GM23338 (cell line): ENCODE results near the gene CTDSP2.

Experiments used
- CTCF ChIP-seq, 2 experiments: fragments of 200-600 bp in 1 of 2; sonication (generic) in 1 of 2; conservative IDR thresholded peaks; 2 replicates each; pipeline versions ENCODE4 v1.5.1 to v1.6.1; 2016 to 2017; ENCODE audit warnings: antibody characterized with exemption in 2 of 2, low read depth in 2 of 2, mild to moderate bottlenecking in 2 of 2, moderate library complexity in 1 of 2
- EZH2 ChIP-seq: fragments of 200-600 bp; sonication (generic); IDR thresholded peaks from one replicate; pipeline ENCODE4 v1.8.0; 2017; ENCODE audit warnings: antibody characterized with exemption, mild to moderate bottlenecking, low read depth; ENCODE audit not compliant: unreplicated experiment
- EZH2phosphoT487 ChIP-seq: fragments of 200-600 bp; sonication (generic); IDR thresholded peaks from one replicate; pipeline ENCODE4 v1.8.1; 2018; ENCODE audit warnings: antibody characterized with exemption; ENCODE audit not compliant: unreplicated experiment
- POLR2AphosphoS5 ChIP-seq: IDR thresholded peaks from 2 replicates; pipeline ENCODE4 v1.6.1; 2016; ENCODE audit warnings: antibody characterized with exemption, low read depth
- REST ChIP-seq: IDR thresholded peaks from one replicate; pipeline ENCODE4 v1.6.1; 2018; ENCODE audit warnings: antibody characterized with exemption; ENCODE audit not compliant: unreplicated experiment
- STAT1 ChIP-seq: IDR thresholded peaks from one replicate; pipeline ENCODE4 v1.6.1; 2016; ENCODE audit warnings: antibody characterized with exemption; ENCODE audit not compliant: unreplicated experiment
- ZNF331 ChIP-seq: fragments of 250-450 bp; sonication (Bioruptor Pico); IDR thresholded peaks from 2 replicates; pipeline ENCODE4 v1.5.0; 2020; ENCODE audit warnings: low read depth, mild to moderate bottlenecking, moderate library complexity

- TF ChIP-seq CTCF (conservative IDR thresholded peaks at IDR 0.05; ENCODE audit: low read depth in 2 of 2) = no peak
- no peak for TF ChIP-seq REST
- TF ChIP-seq ZNF331 = no peak
- TF ChIP-seq EZH2 = no peak
- TF ChIP-seq STAT1 = no peak
- TF ChIP-seq POLR2AphosphoS5 = no peak
- TF ChIP-seq EZH2phosphoT487 = no peak
These were observed 41.3 kb upstream of the CTDSP2 start for GRCh38 chr12:57887631-57888408.
